Left lobe of liver (tissue), 2 donors: ENCODE data around the gene CROCC2. TPM values are rescaled to one million over a fixed set of nuclear protein-coding genes. Genes with fewer than 3 reads are reported as not detected.

Source experiments
- ATAC-seq: fragments of 200-7000 bp; cut with Tn5 transposase; one replicate; pipeline ENCODE4 v1.9.1; 2020; ENCODE audit warnings: mild to moderate bottlenecking, moderate library complexity
- DNase-seq: peaks from one replicate; pipeline ENCODE4 v3.0.0-alpha.2; 2020; ENCODE audit warnings: low spot score
- total RNA-seq: library from RNA; stranded (reverse); gene quantifications from one replicate; pipeline ENCODE4 v1.2.1, GENCODE V29; 2021
- donor health status: DM: no; HTN: no; CAD: no; lungs with moderate emphysema.
- donor health status: DM: no; HTN: yes; CAD: no.

CROCC2 gene
- total RNA-seq, 1 donor from 2014 or later, result 0.05 TPM

DNA sequence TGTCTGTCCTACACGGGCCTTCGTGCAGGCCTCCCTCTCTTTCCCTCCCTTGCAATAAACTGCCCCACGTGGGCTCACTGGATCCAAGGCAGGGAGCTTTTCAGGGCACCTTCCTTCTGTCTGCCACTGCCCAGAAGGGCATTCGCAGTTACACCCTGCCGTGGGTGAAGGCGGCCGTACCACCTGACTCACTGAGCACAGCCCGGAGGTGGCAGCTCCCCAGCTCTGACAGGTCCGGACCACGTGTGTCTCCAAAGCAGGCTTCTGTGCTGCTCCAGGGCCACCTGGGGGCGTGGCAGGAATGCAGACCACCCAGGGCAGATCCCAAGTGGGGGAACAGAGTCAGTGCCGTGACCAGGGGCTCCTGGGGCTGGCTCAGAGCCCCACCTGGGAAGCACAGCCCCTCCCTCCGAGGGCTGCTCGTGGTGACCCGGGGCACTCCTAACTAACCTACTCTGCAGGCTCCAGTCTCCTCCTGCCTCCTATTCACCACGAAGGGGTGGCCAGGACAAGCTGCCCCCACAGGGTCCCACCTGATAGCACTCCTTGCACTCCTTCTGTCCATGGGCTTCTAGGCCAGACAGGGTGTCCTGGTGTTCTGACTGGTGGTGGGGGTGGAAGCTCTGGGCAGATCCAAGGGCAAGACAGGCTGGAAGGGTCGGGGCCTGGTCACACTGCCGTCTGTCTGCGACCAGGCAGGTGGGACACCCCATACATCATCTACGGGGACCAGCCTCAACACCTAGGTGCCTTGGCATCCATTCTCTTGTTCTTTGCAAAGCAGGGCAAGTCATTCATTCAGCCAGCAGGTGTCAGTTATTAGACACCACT, 102.0 kb downstream of the CROCC2 start:
- peak; percentile 37 for DNase-seq
- ATAC-seq, result no peak

DNA sequence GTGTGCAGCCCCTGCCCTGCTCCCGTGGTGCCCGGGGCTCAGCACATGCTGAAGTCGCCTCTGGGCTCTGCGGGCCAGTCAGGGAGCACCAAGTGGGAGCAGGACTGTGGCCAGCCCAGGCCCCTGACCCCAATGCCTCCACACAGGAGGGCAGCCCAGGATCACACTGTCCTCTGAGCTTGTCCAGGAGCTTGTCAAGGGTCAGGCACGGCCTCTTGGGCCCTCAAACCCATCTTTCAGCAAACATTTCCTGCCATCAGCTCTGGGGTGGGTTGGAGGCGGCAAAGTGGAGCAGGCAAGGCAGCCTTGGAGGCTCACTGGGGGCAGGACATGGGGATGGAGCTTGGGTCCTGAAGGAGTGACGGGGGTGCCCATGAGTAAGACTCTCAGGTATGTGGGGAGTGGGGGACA, 102.6 kb downstream of the CROCC2 start:
- ATAC-seq (no peak), DNase-seq (peak; percentile 38)

DNA sequence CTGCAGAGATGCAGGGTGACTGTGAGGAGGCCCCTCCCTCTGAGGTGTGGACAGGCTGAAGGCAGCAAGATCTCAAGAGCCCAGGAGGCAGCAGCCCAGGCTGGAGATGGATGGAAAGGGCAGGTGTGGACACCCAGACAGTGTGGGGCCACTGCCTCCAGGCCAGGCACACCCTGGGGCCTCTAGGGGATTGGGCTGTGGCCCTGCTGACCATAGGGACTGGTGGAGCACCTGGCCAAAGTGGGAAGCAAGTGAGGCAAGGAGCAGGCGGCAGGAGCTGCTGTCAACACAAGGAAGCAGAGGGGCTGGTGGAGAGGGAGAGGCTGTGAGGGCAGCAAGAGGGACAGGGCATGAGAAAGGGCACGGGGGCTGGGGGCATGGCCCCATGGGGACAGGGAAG, 103.1 kb downstream of the CROCC2 start:
- peak; percentile 35 for DNase-seq
- peak; percentile 9 for ATAC-seq

DNA sequence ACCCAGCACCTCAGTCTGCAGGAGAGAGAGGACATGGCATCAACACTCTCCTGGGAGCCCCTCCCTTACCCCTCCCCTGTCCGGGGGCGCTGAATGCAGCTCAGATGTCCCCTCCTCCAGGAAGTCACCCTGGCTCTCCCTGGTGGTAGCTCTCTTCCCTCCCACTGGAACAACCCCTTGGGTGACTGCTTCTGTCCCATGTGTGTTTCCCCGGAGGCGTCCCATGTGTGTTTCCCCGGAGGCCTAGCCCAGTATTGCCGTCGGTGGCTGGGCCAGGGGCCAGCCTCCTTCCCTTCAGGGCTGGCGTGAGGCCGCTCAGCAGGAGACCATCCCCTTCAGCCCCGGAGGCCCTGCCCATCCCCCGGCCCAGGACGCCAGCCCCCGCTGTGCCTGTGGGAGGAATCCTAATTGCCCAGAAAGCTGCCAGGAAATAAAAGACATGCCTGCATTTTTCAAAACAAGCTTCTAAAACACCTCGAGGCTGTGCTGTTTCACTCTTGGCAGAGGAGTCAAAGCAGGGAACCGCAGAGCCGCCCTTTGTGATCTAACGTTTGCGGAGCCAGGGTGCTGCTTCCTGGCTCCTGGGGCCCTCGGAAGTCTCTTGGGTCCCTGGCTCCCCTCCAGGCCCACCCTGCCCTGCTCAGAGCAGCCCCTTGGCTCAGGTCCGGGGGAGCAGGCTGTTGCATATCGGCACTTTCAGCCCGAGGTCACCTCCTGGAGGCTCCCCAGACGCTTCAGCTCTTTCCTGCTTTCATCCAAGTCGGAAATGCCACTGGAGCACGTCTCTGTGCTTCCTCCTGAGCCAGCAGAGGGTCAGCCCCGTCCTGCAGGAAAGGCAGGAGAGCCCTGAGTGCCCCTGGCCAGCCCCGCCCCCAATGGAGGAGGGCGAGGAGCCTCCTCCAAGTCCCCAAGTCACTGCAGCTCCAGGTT, 103.7 kb downstream of the CROCC2 start:
- DNase-seq (peak; percentile 57), ATAC-seq (peak; percentile 53)

DNA sequence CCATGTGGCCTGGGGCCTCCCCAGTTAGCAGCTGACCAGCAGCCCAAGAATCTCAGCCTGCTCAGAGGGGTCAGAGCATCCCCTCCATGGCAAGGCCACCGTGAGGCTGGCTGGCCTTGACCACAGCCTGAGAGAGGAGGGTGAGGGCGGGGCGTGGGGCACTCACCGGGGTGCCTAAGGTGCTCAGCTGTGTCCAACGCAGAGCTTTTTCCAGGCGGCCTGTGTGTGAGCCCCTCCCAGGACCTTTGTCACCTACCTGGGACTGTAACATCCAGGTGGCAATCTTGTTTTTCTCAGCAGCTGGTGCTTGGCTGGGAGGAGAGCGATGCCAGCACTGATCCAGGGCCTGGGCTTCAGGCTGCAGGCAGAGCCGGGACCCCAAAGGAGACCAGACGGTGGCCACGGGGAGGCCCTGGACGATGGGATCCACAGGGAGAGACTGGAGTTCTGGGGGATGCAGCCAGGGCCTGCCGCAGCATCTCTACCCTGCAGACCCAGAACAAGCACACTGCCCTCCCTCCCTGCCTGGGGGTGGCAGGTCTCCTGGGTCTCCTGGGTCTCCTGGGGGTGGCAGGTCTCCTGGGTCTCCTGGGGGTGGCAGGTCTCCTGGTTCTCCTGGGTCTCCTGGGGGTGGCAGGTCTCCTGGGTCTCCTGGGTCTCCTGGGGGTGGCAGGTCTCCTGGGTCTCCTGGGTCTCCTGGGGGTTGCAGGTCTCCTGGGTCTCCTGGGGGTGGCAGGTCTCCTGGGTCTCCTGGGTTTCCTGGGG, 104.6 kb downstream of the CROCC2 start:
- peak; percentile 41 for DNase-seq
- no peak for ATAC-seq

DNA sequence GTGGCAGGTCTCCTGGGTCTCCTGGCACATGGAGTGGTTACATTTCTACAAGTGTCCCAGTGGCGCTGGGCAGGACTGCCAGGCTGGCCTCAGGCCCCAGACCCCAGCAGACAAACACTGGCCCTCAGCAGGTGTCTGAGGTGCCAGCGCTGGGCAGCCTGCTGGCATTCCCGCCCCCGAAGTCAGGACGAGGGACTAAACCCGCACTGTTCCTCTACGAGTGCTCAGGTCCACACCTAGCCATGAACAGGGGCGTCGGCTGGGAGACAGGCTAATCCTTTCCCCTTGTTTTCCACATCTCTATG, 105.1 kb downstream of the CROCC2 start:
- ATAC-seq (no peak), DNase-seq (peak; percentile 43)

DNA sequence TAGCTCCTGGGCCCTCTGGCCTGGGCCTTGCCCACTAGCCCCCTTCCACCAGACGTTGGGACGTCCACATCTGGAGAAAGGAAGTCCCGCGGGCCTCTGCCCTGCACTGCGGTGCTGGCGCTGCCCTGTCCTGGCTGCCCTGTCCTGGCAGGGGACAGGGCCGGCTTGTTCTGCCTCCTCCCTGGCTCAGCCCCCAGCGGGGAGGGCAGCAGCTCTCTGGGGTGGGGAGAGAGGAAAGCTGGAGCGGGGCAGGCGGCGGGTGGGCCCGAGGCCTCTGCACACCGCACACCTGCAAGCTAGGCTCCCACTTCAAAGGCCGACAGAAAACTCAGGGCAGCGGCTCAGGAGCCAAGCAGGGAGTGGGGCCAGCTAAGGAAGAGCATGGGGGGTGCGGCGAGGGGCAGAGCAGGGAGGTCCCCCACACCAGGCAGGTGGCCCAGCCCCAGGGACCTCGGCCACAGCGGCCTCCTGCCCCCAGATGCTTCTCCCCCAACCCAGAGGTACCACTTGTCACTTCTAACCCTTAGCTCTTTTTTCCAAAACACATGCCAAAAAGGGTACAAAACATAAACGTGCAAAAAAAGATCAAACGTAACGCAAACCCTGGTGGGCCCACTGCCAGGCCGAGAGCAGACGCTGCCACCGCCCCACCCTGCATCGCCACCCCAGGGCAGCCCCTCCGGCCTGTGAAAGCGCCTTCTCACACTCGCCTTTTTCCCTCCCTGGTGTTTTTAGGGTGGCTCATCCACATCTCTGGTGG, 105.8 kb downstream of the CROCC2 start:
- DNase-seq (peak; percentile 39), ATAC-seq (peak; percentile 8)

DNA sequence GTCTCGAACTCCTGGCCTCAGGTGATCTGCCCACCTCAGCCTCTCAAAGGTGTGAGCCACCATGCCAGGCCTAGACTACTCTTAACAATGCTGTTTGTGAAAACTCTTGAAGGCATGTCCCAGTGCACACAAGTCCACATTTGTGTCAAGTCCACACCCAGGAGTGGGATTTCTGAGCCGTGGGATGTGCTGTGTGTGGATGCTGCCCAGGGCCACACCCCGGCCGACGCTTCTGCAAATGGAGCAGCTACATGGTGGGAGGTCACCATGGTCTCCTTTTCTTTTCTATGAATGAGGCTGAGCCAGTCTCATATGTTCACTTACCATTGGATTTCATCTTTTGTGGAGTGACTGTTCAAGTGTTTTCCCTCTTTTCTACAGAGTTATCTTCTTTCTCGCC, 108.1 kb downstream of the CROCC2 start:
- ATAC-seq (no peak), DNase-seq (no peak)

DNA sequence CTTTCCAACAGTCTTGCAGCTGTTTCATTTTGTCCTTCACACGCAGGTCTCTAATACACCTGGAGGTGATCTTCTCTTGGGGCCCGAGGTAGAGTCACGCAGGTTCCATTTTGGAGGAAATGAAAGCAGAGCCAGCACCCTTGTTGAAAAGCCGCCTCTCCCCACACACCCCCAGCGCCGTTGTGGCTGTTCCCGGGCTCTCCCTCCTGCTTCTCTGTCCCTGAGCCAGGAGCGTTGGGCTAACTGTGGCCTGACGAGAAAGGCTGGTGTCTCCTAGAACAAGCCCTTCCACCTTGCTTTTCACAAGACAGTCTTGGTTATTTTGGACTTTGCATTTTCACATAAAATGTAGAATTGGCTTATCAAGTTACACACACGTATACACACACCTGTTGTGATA, 108.6 kb downstream of the CROCC2 start:
- no peak for DNase-seq

DNA sequence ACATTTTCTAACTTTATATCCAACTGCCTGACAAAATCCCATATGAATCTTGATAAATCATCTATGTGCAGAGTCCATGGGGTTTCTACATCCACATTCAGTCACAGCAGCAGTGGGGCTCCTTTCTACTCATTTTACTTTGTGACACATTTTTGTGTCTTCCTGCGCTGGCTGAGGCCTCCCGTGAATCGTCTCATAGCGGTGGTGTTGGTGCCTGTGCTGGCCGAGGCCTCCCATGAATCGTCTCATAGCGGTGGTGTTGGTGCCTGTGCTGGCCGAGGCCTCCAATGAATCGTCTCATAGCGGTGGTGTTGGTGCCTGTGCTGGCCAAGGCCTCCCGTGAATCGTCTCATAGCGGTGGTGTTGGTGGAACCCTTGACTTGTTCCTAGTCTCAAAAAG, 109.3 kb downstream of the CROCC2 start:
- DNase-seq, result peak; percentile 24

More for the DNA sequence above, 108.6 kb downstream of the CROCC2 start:
- no peak for ATAC-seq

DNA sequence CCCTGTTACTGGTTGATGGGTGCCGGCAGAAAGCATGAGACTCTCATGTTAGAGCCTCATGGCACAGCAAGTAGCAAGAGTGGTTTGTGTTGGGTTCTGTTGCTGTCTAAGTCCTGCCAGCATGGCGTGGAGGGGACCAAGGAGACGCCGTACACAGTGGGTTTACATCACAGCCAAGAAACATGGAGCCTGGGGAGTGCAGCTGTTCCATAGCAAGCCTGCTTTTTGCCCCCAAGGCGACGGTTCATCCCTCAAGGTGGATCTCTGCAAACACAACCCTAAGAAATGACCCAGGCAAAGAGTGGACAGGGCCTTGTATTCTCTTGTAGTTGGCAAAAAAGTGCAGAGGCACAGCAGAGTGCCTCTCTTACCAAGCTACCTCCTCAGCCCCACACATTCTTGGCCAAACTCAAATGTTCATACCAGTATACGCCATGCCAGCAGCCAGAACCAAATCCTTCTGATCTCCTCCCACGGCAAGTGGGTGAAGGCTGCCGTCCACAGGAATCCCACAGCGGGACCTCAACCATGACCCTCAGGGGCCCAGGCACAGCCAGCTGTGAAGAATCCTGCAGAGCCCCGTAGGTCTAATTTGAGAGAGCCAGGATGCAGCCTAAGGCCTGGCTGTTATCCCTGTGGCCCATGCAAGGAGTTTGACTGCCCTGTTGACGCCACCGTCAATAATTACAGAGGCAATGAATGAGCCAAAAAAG, 111.2 kb downstream of the CROCC2 start:
- ATAC-seq (no peak), DNase-seq (peak; percentile 37)

More for the DNA sequence above, 109.3 kb downstream of the CROCC2 start:
- ATAC-seq, result no peak

DNA sequence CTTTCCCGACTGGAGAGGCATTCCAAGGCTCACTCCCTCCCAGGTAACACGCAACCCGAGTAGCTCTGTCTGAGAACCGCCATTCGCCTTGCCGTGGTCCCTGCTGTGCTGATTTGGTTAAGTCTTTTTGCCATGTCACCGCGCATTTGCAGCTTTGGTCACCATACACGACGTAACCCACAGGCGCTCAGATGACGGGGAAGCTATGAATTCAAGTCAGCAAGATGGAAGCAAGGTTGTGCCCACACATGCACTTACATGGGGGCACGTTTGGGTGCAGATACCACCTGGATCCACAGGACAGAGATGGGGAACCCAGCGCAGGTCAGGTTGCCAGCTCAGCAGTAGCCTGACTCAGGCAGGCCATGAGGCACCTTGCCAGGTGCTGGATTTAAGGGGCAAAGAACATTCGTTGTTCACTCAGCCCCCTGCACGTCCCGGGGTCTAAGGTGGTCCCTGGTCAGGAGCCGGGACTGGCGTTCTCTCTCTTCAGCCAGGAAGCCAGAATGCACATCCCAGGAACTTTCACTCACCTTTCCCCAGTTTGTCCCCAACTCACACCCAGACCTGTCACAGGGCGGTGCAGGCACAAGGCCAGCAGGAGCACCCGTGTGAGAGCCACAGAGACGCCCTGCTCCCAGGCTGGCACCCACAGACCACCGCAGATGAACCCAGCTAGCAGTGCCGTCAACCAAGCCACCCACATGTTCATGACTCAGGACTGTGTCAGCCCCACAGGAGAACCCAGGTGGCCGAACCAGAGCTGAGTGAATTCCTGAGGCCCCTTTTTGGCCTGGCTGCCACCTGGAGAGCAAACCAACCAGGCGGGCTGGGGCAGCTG, 112.1 kb downstream of the CROCC2 start:
- peak; percentile 14 for ATAC-seq
- DNase-seq, result peak; percentile 42

DNA sequence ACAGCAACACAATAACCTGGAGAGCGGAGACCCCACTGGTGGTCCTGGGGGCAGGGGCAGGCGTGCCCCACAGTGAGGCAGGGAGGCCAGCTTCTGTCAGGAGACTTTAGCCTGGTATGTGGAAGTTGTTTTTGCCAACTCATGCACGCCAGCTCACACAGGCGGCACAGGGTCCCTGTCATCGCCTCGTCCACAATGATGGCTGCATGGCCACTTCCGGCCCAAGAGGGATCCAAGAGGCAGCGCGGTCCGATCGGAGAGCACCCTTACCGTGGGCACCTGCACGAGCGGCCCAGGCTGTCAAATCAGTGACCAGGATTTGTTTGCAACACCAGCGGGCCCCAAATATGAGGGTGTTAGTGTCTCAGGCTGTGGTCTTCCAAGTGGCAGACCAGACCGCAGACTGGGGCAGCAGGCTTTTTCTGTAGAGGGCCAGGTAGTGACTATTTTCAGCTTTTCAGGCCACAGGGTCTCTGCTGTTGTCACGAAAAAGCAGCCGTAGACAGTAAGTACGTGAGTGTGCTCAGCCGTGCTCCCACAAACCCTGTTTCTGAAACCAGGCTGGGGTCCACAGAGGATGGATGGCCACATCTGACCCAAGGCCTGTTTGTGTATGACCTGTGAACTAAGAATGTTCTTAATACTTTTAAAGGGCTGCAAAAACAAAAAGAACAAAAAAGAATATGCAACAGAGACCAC, 113.5 kb downstream of the CROCC2 start:
- DNase-seq, result peak; percentile 39

DNA sequence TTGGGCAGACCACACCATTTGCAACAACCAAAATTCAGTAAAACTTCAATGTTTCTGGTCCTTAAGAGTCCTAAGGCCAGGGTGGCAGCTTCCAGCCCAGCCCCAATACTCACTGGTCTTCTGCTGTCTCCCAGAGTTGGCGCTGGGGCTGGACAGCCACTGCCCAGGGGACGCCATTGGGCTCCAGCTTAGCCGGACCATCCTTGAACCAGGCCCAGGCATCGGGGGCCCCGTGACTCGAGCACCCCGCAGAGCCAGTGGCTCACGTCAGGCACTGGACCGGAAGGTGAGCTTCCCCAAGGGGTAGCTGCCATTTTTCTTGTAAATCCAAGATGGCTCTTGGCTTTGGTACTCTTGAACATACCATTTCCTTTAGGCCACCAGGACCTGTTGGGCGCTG, 114.1 kb downstream of the CROCC2 start:
- DNase-seq (peak; percentile 26), ATAC-seq (no peak)

More for the DNA sequence above, 113.5 kb downstream of the CROCC2 start:
- no peak for ATAC-seq

DNA sequence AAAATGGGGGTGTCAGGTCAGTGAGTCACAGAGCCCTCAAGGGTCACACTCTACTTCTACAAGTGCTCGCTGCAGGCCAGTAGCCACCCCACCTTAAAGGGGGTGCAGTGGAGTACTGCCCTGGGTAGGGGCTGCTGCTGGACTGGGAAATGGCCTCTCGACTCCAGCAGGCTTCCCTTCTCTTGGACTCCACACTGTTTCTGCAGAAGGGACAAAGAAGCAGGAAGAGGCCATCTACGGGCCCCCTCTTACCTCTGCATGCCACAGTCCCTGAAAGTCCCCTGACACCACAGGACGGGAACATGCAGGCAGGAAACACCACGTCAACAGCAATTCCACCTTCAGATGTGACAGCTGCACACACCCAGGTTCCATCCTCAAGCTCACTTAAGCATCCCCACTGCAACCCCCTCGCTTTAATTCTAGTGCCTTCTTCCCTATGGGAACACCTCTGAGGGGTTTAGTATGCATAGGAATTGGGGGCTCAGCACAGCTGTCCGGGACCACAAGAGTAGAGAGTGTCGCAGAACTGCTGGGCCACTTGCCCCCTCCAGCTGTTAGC, 114.6 kb downstream of the CROCC2 start:
- no peak for ATAC-seq
- DNase-seq, result peak; percentile 32

DNA sequence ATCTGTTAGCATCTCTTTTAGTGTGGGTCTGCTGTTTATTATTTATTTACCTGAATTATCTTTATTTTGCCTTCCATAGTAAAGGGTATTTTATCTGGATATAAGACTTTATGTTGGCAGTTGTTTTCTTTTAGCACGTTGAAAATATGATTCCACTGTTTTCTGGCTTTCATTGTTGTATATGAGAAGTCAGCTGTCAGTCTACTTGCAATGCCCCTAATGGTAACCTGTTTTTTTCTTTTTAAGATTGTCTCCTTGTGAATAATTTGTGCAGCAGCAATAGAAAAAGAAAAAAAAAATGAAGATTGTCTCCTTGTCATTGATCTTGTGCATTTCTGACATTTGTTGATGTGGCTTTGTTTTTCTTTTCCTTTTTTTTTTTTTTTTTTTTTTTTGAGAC, 119.5 kb downstream of the CROCC2 start:
- DNase-seq (no peak), ATAC-seq (no peak)

DNA sequence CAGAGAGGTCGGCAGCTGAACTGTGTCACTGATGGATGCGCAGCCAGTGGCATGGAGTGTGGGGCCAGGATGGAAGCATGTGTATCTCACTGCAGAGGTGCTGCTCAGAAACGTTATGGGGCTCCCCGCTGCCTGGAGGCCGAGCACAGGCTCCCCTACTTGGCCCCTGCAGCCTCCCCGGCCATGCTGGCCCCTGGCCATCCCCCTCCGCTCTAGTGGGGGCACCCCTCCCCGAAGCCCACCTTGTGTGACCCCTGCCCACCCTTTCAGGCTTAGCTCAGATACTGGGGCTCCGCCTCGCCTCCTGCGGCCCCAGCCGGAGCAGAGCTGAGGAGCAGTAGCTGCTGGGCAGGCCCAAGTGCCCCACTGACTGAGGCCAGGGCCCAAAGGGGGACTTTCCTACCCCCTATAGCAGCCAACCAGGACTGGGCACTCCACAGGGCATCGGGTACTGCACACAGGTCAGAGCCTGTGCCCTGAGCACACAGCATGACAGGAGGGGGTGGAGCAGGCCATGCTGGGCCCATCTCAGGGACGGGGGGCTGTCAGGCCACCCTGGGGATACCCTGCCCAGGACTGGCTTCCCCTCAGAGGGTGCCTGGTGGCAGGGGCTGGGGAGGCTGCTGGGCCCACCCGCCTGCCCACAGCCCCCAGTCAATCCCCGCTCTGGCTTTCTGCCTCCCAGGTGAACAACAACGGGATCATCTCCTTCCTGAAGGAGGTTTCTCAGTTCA, 123.6 kb downstream of the CROCC2 start:
- peak; percentile 29 for ATAC-seq

More for the DNA sequence above, 123.6 kb downstream of the CROCC2 start:
- peak; percentile 43 for DNase-seq
